Esophagus muscularis mucosa (tissue), 4 donors: Measurements from ENCODE around the gene TMA7B. TPM values are rescaled to one million over a fixed set of nuclear protein-coding genes. Genes with fewer than 3 reads are reported as not detected.

Experiments
- DNase-seq: peaks from one replicate; pipeline ENCODE4 v3.0.0-alpha.2; 2017; ENCODE audit errors: extremely low spot score
- H3K27ac ChIP-seq, 4 donors: fragments of 200-600 bp; sonication (generic); replicated peaks in 1 of 4; 1 replicate in 3 of 4; 2 replicates in 1 of 4; pipeline ENCODE4 v1.5.1; 2016 to 2019; ENCODE audit warnings: mild to moderate bottlenecking in 1 of 4
- H3K27me3 ChIP-seq, 4 donors: fragments of 200-600 bp; sonication (generic); one replicate each; pipeline versions ENCODE4 v1.5.1 to v1.6.0; 2016 to 2019
- H3K36me3 ChIP-seq, 4 donors: fragments of 200-600 bp; sonication (generic); one replicate each; pipeline ENCODE4 v1.5.1; 2016 to 2019
- H3K4me1 ChIP-seq, 4 donors: fragments of 200-600 bp; sonication (generic); one replicate each; pipeline ENCODE4 v1.5.1; 2016 to 2019
- H3K4me3 ChIP-seq, 4 donors: fragments of 200-600 bp; sonication (generic); 1 replicate in 2 of 4; 2 replicates in 2 of 4; pipeline ENCODE4 v1.5.1; 2016 to 2019; ENCODE audit warnings: mild to moderate bottlenecking in 4 of 4, moderate library complexity in 1 of 4
- H3K9me3 ChIP-seq, 4 donors: fragments of 200-600 bp; sonication (generic); 1 replicate in 3 of 4; 2 replicates in 1 of 4; pipeline ENCODE4 v1.5.1; 2016 to 2019
- EP300 ChIP-seq: sonication (generic); formaldehyde crosslinking; IDR thresholded peaks from one replicate; pipeline ENCODE4 v1.6.1; 2017; ENCODE audit warnings: antibody characterized with exemption
- POLR2A ChIP-seq: fragments of 450-650 bp; IDR thresholded peaks from one replicate; pipeline ENCODE4 v1.6.1; 2017; ENCODE audit warnings: antibody characterized with exemption, moderate library complexity, mild to moderate bottlenecking, low read depth
- POLR2AphosphoS5 ChIP-seq, 2 donors: sonication (generic); formaldehyde crosslinking; IDR thresholded peaks; one replicate each; pipeline ENCODE4 v1.6.1; 2017; ENCODE audit warnings: antibody characterized with exemption in 2 of 2
- WGBS: methylation state at CpG from one replicate; pipeline ENCODE4 v1.1.5; 2018; 5-methylcytosine and 5-hydroxymethylcytosine counted together
- intact Hi-C: fragments of 100-400 bp; cut with DNase I; formaldehyde crosslinking; loops from one replicate; pipeline ENCODE4 v1.15.1; 2023
- total RNA-seq, 4 donors: library from RNA; depleted of rRNA; stranded (reverse); fragments of >200 nt; gene quantifications; one replicate each; pipeline versions ENCODE4 v1.1.0 to v1.2.1, GENCODE V29; 2016
- TF ChIP-seq, protein P1 (sequence below), 3 experiments: fragments of 200-600 bp in 2 of 3; fragments of 450-650 bp in 1 of 3; sonication (generic) in 2 of 3; IDR thresholded peaks; one replicate each; pipeline ENCODE4 v1.5.1; 2017 to 2019; ENCODE audit warnings: antibody characterized with exemption in 3 of 3, mild to moderate bottlenecking in 2 of 3, moderate library complexity in 1 of 3

The TMA7B gene
- total RNA-seq, 4 donors from 2014 or later = not detected

DNA sequence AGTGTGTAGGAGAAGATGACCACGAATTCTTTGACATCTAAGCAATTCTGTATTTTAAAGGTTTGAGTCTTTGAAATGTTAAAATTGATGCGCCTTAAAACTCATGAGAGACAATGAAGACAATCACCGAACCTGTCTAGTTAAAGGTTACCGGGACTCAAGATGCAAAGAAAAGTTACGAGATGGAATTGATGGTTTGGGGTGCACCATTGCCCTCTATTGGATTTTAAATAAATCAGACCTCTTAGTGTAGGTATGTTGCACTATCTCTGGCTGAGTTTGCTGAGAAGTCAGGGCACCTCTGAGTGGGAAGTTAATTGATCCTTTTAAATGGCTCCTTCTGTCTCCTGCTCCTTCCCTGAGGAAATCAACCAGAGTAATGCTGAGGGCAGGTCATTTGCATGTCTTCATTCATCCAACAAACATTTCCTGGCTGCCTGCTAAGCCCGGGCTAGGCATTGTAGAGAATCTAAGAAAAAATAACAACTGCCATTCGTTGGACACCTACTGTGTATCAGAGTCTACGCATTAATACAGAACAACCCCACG, 19.4 kb upstream of the TMA7B start:
- no peaks in the 10 kb centered on the region for H3K9me3 ChIP-seq
- H3K27ac ChIP-seq = no peak overlapping the region
- TF ChIP-seq POLR2A (no peak), EP300 (no peak), POLR2AphosphoS5 (IDR thresholded peaks at IDR 0.05) (no peak)
- TF ChIP-seq, protein P1, sequence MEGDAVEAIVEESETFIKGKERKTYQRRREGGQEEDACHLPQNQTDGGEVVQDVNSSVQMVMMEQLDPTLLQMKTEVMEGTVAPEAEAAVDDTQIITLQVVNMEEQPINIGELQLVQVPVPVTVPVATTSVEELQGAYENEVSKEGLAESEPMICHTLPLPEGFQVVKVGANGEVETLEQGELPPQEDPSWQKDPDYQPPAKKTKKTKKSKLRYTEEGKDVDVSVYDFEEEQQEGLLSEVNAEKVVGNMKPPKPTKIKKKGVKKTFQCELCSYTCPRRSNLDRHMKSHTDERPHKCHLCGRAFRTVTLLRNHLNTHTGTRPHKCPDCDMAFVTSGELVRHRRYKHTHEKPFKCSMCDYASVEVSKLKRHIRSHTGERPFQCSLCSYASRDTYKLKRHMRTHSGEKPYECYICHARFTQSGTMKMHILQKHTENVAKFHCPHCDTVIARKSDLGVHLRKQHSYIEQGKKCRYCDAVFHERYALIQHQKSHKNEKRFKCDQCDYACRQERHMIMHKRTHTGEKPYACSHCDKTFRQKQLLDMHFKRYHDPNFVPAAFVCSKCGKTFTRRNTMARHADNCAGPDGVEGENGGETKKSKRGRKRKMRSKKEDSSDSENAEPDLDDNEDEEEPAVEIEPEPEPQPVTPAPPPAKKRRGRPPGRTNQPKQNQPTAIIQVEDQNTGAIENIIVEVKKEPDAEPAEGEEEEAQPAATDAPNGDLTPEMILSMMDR (IDR thresholded peaks at IDR 0.05) = no peak
- no peak overlapping the region for H3K4me3 ChIP-seq
- WGBS = 67% methylated on average over 9 of the region's 9 CpGs
- intact Hi-C loops = no loop called here
- DNase-seq = no peak
- H3K4me1 ChIP-seq = no peaks in the 10 kb centered on the region
- no peaks in the 10 kb centered on the region for H3K36me3 ChIP-seq
- peaks cover 0 to 15% (median 0%) of the 10 kb centered on the region in 4 donors for H3K27me3 ChIP-seq

DNA sequence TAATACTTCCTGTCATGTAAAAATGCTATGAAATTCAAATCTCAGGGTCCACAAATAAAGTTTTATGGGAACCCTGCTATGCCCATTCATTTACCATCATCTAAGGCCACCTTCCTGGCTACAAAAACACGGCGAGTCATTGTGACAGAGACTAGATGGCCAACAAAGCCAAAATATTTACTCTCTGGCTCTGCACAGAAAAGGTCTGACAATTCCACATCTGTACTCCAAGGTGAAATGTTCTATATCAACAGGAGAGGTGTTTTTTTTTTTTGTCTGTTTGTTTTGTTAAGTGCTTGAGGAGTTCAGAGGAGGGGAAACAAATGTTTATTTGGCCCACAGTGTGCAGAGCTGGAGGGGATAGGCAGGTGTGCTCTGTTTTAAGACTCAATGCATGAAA, 18.6 kb upstream of the TMA7B start:
- Histone ChIP-seq H3K27me3 (peaks cover 0 to 15% (median 0%) of the 10 kb centered on the region in 4 donors), H3K9me3 (no peaks in the 10 kb centered on the region), H3K36me3 (no peaks in the 10 kb centered on the region), H3K27ac (no peak overlapping the region), H3K4me1 (no peaks in the 10 kb centered on the region), H3K4me3 (no peak overlapping the region)
- no peak for DNase-seq
- TF ChIP-seq, protein P1 (IDR thresholded peaks at IDR 0.05) = no peak
- TF ChIP-seq POLR2A (no peak), POLR2AphosphoS5 (IDR thresholded peaks at IDR 0.05) (no peak), EP300 (no peak)
- intact Hi-C loops = no loop called here
- 85% methylated on average over 2 of the region's 2 CpGs for WGBS

DNA sequence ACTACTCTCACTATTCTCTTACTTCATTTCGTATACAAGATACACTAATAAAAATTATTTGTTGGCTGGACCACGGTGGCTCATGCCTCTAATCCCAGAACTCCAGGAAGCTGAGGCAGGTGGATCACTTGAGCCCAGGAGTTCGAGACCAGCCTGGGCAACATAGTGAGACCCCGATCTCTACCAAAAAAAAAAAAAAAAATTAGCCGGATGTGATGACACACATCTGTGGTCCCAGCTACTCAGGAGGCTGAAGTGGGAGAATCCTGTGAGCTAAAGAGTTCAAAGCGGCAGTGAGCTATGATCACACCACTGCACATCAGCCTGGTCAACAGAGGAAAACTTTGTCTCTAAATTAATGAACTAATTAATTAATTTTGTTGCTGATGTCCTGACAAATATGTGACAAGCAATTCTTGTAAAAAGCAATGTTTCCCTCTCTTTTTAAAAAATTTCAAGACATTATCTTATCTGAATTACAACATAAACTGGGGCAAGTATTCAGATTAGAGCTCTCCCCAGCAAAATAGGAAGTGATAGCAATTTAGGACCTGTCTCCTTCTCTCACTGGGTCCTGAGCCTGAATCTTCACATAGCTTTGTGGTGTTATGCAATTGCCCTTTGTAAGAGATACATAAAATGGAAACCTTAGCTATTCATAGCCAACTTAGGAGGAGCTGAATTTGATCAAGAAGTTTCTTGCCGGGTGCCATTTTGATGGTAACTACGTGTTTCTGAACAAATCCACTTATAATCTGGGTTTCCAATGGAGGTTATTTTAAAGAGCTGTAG, 17.6 kb upstream of the TMA7B start:
- no peak for DNase-seq
- no peak overlapping the region for H3K27ac ChIP-seq
- peaks cover 0 to 8% (median 0%) of the 10 kb centered on the region in 4 donors for H3K27me3 ChIP-seq
- H3K4me1 ChIP-seq = no peaks in the 10 kb centered on the region
- intact Hi-C loops = no loop called here
- 82% methylated on average over 8 of the region's 8 CpGs for WGBS
- H3K9me3 ChIP-seq = no peaks in the 10 kb centered on the region
- no peaks in the 10 kb centered on the region for H3K36me3 ChIP-seq
- no peak overlapping the region for H3K4me3 ChIP-seq
- TF ChIP-seq POLR2AphosphoS5 (IDR thresholded peaks at IDR 0.05) (no peak), EP300 (no peak), POLR2A (no peak)
- TF ChIP-seq, protein P1 (IDR thresholded peaks at IDR 0.05) = no peak

DNA sequence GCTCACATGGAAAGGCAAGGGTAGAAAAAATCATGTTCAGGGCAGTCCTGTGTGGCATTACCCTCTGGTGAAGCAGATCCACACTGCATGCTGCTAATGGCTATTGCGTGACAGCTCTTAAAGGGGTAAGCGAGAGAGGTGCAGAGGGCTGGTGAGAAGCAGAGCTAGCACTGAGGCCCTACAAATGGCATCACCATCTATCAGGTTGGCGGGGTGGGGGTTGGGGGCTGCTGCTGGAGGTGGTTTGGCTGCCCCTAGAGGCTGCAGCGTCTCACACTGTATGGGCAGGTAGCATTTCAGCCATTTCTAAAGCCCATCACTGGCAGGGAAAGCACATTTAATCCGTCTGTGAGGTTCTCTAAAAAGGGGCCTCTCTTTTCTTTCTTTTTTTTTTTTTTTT, 16.9 kb upstream of the TMA7B start:
- intact Hi-C loops = no loop called here
- H3K9me3 ChIP-seq = no peaks in the 10 kb centered on the region
- peaks cover 0 to 7% (median 0%) of the 10 kb centered on the region in 4 donors for H3K27me3 ChIP-seq
- H3K4me3 ChIP-seq = no peak overlapping the region
- TF ChIP-seq, protein P1 (IDR thresholded peaks at IDR 0.05) = no peak
- no peak for TF ChIP-seq POLR2AphosphoS5 (IDR thresholded peaks at IDR 0.05)
- TF ChIP-seq EP300 = no peak
- no peak for TF ChIP-seq POLR2A
- no peak overlapping the region for H3K27ac ChIP-seq
- no peaks in the 10 kb centered on the region for H3K36me3 ChIP-seq
- 63% methylated on average over 5 of the region's 5 CpGs for WGBS
- H3K4me1 ChIP-seq = no peaks in the 10 kb centered on the region
- no peak for DNase-seq
